HepG2 (cell line): Measurements from ENCODE around the gene WDR70. TPM values are rescaled to one million over a fixed set of nuclear protein-coding genes. Genes with fewer than 3 reads are reported as not detected.

Experiments used
- ATAC-seq: fragments of 200-7000 bp; cut with Tn5 transposase; 3 replicates; pipeline ENCODE4 v1.9.1; 2020; ENCODE audit warnings: mild to moderate bottlenecking, moderate library complexity
- BruUV-seq: library from RNA; stranded (reverse); fragments of 400-500 nt; replicated peaks from 2 replicates; lab custom pipeline; 2021; lab: Mats Ljungman, UMichigan
- CTCF ChIA-PET: fragments of 300-600 bp; formaldehyde crosslinking; extraction: SDS; loops from one replicate; lab custom pipeline; 2021; ENCODE audit warnings: low total read pairs, inconsistent platforms, low intra/inter-chr PET ratio; lab: Yijun Ruan, JAX
- POLR2A ChIA-PET: fragments of 350-600 bp; sonication (Branson Sonifier 250); formaldehyde crosslinking; loops from one replicate; lab custom pipeline; 2020; ENCODE audit warnings: antibody characterized with exemption, inconsistent platforms; lab: Yijun Ruan, JAX
- DNase-seq: peaks from one replicate; pipeline ENCODE4 v3.0.0-alpha.2; 2015; ENCODE audit warnings: low spot score
- FAIRE-seq: peaks from 3 replicates; lab custom pipeline; 2011; peaks lifted over from hg19 to GRCh38; lab: Jason Lieb, UNC
- H2AFZ ChIP-seq: one replicate; pipeline ENCODE4 v1.6.1; 2011; ENCODE audit warnings: low read length, inconsistent platforms
- H3K27ac ChIP-seq: fragments of 300-600 bp; 3 replicates; pipeline ENCODE4 v1.8.0; 2011; ENCODE audit warnings: mixed run types, mild to moderate bottlenecking, mixed read lengths, low read length, inconsistent platforms; ENCODE audit not compliant: insufficient read depth; ENCODE audit errors: extremely low read length
- H3K27me3 ChIP-seq, 2 experiments: fragments of 200-600 bp in 1 of 2; 2 replicates in 1 of 2; 3 replicates in 1 of 2; pipeline versions ENCODE4 v1.6.0 to v1.8.0; 2011; ENCODE audit warnings: low read length in 2 of 2, mild to moderate bottlenecking in 2 of 2, moderate library complexity in 2 of 2, inconsistent platforms in 1 of 2; ENCODE audit not compliant: insufficient read depth in 2 of 2, control insufficient read depth in 1 of 2
- H3K36me3 ChIP-seq, 2 experiments: fragments of 200-600 bp in 1 of 2; replicated peaks in 1 of 2; 2 replicates in 1 of 2; 3 replicates in 1 of 2; pipeline versions ENCODE4 v1.5.1 to v1.8.0; 2011; ENCODE audit warnings: low read length in 2 of 2, inconsistent platforms in 1 of 2; ENCODE audit not compliant: insufficient read depth in 2 of 2, control insufficient read depth in 1 of 2
- H3K4me1 ChIP-seq: 2 replicates; pipeline ENCODE4 v1.5.1; 2012; ENCODE audit warnings: low read length, inconsistent platforms; ENCODE audit not compliant: insufficient read depth
- H3K4me2 ChIP-seq: 2 replicates; pipeline ENCODE4 v1.6.0; 2011; ENCODE audit warnings: low read depth, low read length, inconsistent platforms
- H3K4me3 ChIP-seq, 3 experiments: fragments of 200-600 bp in 1 of 3; sonication (generic), shearing (Covaris generic) in 1 of 3; replicated peaks in 1 of 3; 2 replicates each; pipeline ENCODE4 v1.5.1; 2011 to 2016; ENCODE audit warnings: low read length in 3 of 3, inconsistent platforms in 2 of 3, low read depth in 2 of 3, mild to moderate bottlenecking in 2 of 3, control low read depth in 1 of 3, mixed read lengths in 1 of 3; ENCODE audit not compliant: insufficient read depth in 1 of 3
- H3K79me2 ChIP-seq: one replicate; pipeline ENCODE4 v1.6.1; 2011; ENCODE audit warnings: low read length, inconsistent platforms; ENCODE audit not compliant: insufficient read depth
- H3K9ac ChIP-seq: 2 replicates; pipeline ENCODE4 v1.6.0; 2011; ENCODE audit warnings: mild to moderate bottlenecking, low read depth, low read length, inconsistent platforms; ENCODE audit not compliant: insufficient read depth
- H3K9me3 ChIP-seq: 2 replicates; pipeline ENCODE4 v1.5.1; 2012; ENCODE audit warnings: mild to moderate bottlenecking, low read length
- H4K20me1 ChIP-seq: 2 replicates; pipeline ENCODE4 v1.6.0; 2011; ENCODE audit warnings: inconsistent platforms, mild to moderate bottlenecking, low read length, moderate library complexity; ENCODE audit not compliant: insufficient read depth
- CBX2 ChIP-seq, 2 experiments: fragments of 200-600 bp in 1 of 2; sonication (generic); formaldehyde crosslinking in 1 of 2; IDR thresholded peaks; 2 replicates each; pipeline versions ENCODE4 v1.7.0 to v1.8.1; 2018 to 2022; ENCODE audit warnings: low read depth in 2 of 2, low read length in 1 of 2, mild to moderate bottlenecking in 1 of 2, missing genetic modification reagents in 1 of 2
- ELK4 ChIP-seq: sonication (generic); formaldehyde crosslinking; IDR thresholded peaks from 2 replicates; pipeline ENCODE4 v1.9.0; 2021; ENCODE audit warnings: missing genetic modification reagents, borderline replicate concordance
- HIVEP1 ChIP-seq: sonication (generic); formaldehyde crosslinking; IDR thresholded peaks from 2 replicates; pipeline ENCODE4 v1.4.0; 2020; ENCODE audit warnings: mild to moderate bottlenecking, missing genetic modification reagents
- HMG20A ChIP-seq: IDR thresholded peaks from 2 replicates; pipeline ENCODE4 v1.6.1; 2016; ENCODE audit warnings: borderline replicate concordance
- SP4 ChIP-seq: sonication (generic); formaldehyde crosslinking; IDR thresholded peaks from 2 replicates; pipeline ENCODE4 v1.8.1; 2023; ENCODE audit warnings: mild to moderate bottlenecking, missing genetic modification reagents
- ZNF121 ChIP-seq: sonication (generic); formaldehyde crosslinking; IDR thresholded peaks from 2 replicates; pipeline ENCODE4 v1.5.0; 2020; ENCODE audit warnings: mild to moderate bottlenecking, missing genetic modification reagents
- ZNF232 ChIP-seq: sonication (generic); formaldehyde crosslinking; IDR thresholded peaks from 2 replicates; pipeline ENCODE4 v1.4.0; 2020; ENCODE audit warnings: missing genetic modification reagents, borderline replicate concordance
- ZNF281 ChIP-seq: sonication (generic); formaldehyde crosslinking; IDR thresholded peaks from 2 replicates; pipeline ENCODE4 v1.4.0; 2020; ENCODE audit warnings: missing genetic modification reagents, borderline replicate concordance
- ZNF44 ChIP-seq: sonication (generic); formaldehyde crosslinking; IDR thresholded peaks from 2 replicates; pipeline ENCODE4 v1.5.1; 2020; ENCODE audit warnings: mild to moderate bottlenecking, missing genetic modification reagents
- in situ Hi-C: cut with HindIII; loops from 2 replicates; pipeline ENCODE4 v1.10.0; 2017; ENCODE audit warnings: low pct_unique_long_range_greater_than_20kb; ENCODE audit not compliant: extremely low pct_ligation_motif_present
- intact Hi-C: fragments of 100-400 bp; cut with micrococcal nuclease; formaldehyde crosslinking; loops from one replicate; pipeline ENCODE4 v1.10.0; 2022; ENCODE audit not compliant: unreplicated experiment
- polyA plus RNA-seq, 8 experiments: library from polyadenylated mRNA; depleted of rRNA in 3 of 8; stranded (reverse) in 7 of 8; unstranded in 1 of 8; fragments of >200 nt; fragmentation: Illumina TruSeq in 4 of 8; extraction: Trizol in 4 of 8; gene quantifications; 2 replicates each; pipeline versions ENCODE4 v1.2.1 to v1.2.3, GENCODE V29; 2011 to 2016; ENCODE audit warnings: low read depth in 4 of 8, missing spikeins in 1 of 8, mixed read lengths in 1 of 8; ENCODE audit not compliant: insufficient read depth in 1 of 8
- total RNA-seq, 5 experiments: library from RNA; depleted of rRNA; stranded (reverse); fragments of >200 nt; fragmentation: Illumina TruSeq; extraction: Trizol; gene quantifications; 2 replicates each; pipeline ENCODE4 v1.2.3, GENCODE V29; 2016; ENCODE audit warnings: low read depth in 1 of 5
- TF ChIP-seq, protein P1 (sequence below): sonication (generic); formaldehyde crosslinking; IDR thresholded peaks from 2 replicates; pipeline ENCODE4 v1.4.0; 2020; ENCODE audit warnings: missing genetic modification reagents
- TF ChIP-seq, protein P2 (sequence below): IDR thresholded peaks from 2 replicates; pipeline ENCODE4 v1.6.1; 2016; ENCODE audit warnings: mild to moderate bottlenecking
- TF ChIP-seq, protein P3 (sequence below): sonication (generic); formaldehyde crosslinking; IDR thresholded peaks from 2 replicates; pipeline ENCODE4 v1.4.0; 2020; ENCODE audit warnings: mild to moderate bottlenecking, missing genetic modification reagents, borderline replicate concordance

WDR70 gene
- total and polyA plus RNA-seq, 2 of the 13 experiments (the other 11 are each of a cell fraction or from before 2014, with no cell fraction given) = 14.6 to 30.6 TPM

- Histone ChIP-seq H3K9ac (no peak overlapping the region), H3K36me3 (no peaks in the 10 kb centered on the region), H3K4me3 (no peak overlapping the region), H3K27me3 (no peaks in the 10 kb centered on the region), H3K4me2 (no peak overlapping the region), H3K27ac (no peak overlapping the region), H4K20me1 (no peaks in the 10 kb centered on the region), H3K79me2 (no peaks in the 10 kb centered on the region), H2AFZ (no peak overlapping the region), H3K4me1 (0 out of 2 replicates have a peak, but pooled peaks cover 11% of the 10 kb centered on the region), H3K9me3 (no peaks in the 10 kb centered on the region)
- no peak for ATAC-seq
- no peak for DNase-seq
- ChIA-PET POLR2A (no interaction called here), CTCF (no interaction called here)
- BruUV-seq = no TSS peak
- no peak for FAIRE-seq
- in situ Hi-C loops (no loop called here), intact Hi-C loops (no loop called here)
- TF ChIP-seq, protein P1, sequence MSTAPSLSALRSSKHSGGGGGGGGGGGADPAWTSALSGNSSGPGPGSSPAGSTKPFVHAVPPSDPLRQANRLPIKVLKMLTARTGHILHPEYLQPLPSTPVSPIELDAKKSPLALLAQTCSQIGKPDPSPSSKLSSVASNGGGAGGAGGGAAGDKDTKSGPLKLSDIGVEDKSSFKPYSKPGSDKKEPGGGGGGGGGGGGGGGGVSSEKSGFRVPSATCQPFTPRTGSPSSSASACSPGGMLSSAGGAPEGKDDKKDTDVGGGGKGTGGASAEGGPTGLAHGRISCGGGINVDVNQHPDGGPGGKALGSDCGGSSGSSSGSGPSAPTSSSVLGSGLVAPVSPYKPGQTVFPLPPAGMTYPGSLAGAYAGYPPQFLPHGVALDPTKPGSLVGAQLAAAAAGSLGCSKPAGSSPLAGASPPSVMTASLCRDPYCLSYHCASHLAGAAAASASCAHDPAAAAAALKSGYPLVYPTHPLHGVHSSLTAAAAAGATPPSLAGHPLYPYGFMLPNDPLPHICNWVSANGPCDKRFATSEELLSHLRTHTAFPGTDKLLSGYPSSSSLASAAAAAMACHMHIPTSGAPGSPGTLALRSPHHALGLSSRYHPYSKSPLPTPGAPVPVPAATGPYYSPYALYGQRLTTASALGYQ (CRISPR knock-in tag) = no peak
- TF ChIP-seq ZNF281 (no peak), ZNF121 (no peak), CBX2 (IDR thresholded peaks at IDR 0.05; ENCODE audit: low read depth, low read length) (no peak), CBX2 (CRISPR knock-in tag; IDR thresholded peaks at IDR 0.05; ENCODE audit: low read depth) (no peak), HMG20A (CRISPR knock-in tag) (no peak), ZNF232 (no peak), ZNF44 (CRISPR knock-in tag) (no peak), HIVEP1 (CRISPR knock-in tag) (no peak), ELK4 (CRISPR knock-in tag) (no peak), SP4 (CRISPR knock-in tag) (no peak)
- TF ChIP-seq, protein P2, sequence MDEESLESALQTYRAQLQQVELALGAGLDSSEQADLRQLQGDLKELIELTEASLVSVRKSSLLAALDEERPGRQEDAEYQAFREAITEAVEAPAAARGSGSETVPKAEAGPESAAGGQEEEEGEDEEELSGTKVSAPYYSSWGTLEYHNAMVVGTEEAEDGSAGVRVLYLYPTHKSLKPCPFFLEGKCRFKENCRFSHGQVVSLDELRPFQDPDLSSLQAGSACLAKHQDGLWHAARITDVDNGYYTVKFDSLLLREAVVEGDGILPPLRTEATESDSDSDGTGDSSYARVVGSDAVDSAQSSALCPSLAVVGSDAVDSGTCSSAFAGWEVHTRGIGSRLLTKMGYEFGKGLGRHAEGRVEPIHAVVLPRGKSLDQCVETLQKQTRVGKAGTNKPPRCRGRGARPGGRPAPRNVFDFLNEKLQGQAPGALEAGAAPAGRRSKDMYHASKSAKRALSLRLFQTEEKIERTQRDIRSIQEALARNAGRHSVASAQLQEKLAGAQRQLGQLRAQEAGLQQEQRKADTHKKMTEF (CRISPR knock-in tag) = no peak
- TF ChIP-seq, protein P3, sequence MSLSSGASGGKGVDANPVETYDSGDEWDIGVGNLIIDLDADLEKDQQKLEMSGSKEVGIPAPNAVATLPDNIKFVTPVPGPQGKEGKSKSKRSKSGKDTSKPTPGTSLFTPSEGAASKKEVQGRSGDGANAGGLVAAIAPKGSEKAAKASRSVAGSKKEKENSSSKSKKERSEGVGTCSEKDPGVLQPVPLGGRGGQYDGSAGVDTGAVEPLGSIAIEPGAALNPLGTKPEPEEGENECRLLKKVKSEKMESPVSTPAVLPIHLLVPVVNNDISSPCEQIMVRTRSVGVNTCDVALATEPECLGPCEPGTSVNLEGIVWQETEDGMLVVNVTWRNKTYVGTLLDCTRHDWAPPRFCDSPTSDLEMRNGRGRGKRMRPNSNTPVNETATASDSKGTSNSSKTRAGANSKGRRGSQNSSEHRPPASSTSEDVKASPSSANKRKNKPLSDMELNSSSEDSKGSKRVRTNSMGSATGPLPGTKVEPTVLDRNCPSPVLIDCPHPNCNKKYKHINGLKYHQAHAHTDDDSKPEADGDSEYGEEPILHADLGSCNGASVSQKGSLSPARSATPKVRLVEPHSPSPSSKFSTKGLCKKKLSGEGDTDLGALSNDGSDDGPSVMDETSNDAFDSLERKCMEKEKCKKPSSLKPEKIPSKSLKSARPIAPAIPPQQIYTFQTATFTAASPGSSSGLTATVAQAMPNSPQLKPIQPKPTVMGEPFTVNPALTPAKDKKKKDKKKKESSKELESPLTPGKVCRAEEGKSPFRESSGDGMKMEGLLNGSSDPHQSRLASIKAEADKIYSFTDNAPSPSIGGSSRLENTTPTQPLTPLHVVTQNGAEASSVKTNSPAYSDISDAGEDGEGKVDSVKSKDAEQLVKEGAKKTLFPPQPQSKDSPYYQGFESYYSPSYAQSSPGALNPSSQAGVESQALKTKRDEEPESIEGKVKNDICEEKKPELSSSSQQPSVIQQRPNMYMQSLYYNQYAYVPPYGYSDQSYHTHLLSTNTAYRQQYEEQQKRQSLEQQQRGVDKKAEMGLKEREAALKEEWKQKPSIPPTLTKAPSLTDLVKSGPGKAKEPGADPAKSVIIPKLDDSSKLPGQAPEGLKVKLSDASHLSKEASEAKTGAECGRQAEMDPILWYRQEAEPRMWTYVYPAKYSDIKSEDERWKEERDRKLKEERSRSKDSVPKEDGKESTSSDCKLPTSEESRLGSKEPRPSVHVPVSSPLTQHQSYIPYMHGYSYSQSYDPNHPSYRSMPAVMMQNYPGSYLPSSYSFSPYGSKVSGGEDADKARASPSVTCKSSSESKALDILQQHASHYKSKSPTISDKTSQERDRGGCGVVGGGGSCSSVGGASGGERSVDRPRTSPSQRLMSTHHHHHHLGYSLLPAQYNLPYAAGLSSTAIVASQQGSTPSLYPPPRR (CRISPR knock-in tag) = no peak
These were observed 170.3 kb downstream of the WDR70 start for GRCh38 chr5:37549411-37549810.
